ENCODE measurements around the gene PAX1.

DNA sequence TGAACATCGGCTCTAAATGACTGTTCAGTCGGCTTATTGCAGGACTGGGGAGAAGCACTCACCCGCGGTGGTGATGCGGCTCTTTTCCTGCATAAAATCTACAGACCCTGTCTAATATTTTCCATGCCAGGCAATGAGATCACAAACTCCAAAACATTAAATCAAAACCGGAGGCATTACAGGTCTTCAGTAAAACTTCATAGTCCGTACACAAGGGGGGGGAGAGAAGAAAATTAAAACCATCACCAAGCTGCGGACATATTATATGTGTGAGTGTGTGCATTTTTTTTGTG, 6.3 kb upstream of the PAX1 start:
- TF ChIP-seq, protein P1, sequence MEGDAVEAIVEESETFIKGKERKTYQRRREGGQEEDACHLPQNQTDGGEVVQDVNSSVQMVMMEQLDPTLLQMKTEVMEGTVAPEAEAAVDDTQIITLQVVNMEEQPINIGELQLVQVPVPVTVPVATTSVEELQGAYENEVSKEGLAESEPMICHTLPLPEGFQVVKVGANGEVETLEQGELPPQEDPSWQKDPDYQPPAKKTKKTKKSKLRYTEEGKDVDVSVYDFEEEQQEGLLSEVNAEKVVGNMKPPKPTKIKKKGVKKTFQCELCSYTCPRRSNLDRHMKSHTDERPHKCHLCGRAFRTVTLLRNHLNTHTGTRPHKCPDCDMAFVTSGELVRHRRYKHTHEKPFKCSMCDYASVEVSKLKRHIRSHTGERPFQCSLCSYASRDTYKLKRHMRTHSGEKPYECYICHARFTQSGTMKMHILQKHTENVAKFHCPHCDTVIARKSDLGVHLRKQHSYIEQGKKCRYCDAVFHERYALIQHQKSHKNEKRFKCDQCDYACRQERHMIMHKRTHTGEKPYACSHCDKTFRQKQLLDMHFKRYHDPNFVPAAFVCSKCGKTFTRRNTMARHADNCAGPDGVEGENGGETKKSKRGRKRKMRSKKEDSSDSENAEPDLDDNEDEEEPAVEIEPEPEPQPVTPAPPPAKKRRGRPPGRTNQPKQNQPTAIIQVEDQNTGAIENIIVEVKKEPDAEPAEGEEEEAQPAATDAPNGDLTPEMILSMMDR (conservative IDR thresholded peaks at IDR 0.05 in 1 of 2, IDR thresholded peaks at IDR 0.05 in 1 of 2; ENCODE audit: low read depth in 1 of 2, low read length in 2 of 2) = no peak
- TF ChIP-seq EZH2 (IDR thresholded peaks at IDR 0.05; ENCODE audit: low read length, missing control alignments) = no peak
